Ovary (tissue), 9 donors: ENCODE results near the gene TBC1D24. TPM values are rescaled to one million over a fixed set of nuclear protein-coding genes. Genes with fewer than 3 reads are reported as not detected.

Experiments used
- DNase-seq, 5 donors: peaks; one replicate each; pipeline ENCODE4 v3.0.0-alpha.2; 2019 to 2020
- H3K27ac ChIP-seq, 2 donors: fragments of 200-600 bp; one replicate each; pipeline versions ENCODE4 v1.5.1 to v1.8.0; 2019 to 2022
- H3K27me3 ChIP-seq: fragments of 200-600 bp; one replicate; pipeline ENCODE4 v1.8.0; 2022
- H3K36me3 ChIP-seq: fragments of 200-600 bp; sonication (generic); one replicate; pipeline ENCODE4 v1.5.1; 2019
- H3K4me1 ChIP-seq: one replicate; pipeline ENCODE4 v1.8.1; 2013; ENCODE audit warnings: mild to moderate bottlenecking, moderate library complexity; ENCODE audit not compliant: insufficient read depth
- H3K4me3 ChIP-seq: fragments of 200-600 bp; sonication (generic); one replicate; pipeline ENCODE4 v1.5.1; 2017
- H3K9me3 ChIP-seq, 2 donors: fragments of 200-600 bp in 1 of 2; sonication (generic) in 1 of 2; one replicate each; pipeline versions ENCODE4 v1.5.1 to v1.8.1; 2013 to 2019; ENCODE audit warnings: mild to moderate bottlenecking in 1 of 2, moderate library complexity in 1 of 2
- EP300 ChIP-seq: sonication (generic); formaldehyde crosslinking; IDR thresholded peaks from one replicate; pipeline ENCODE4 v1.6.1; 2017; ENCODE audit warnings: antibody characterized with exemption
- POLR2A ChIP-seq: fragments of 450-650 bp; IDR thresholded peaks from one replicate; pipeline ENCODE4 v1.6.1; 2017; ENCODE audit warnings: antibody characterized with exemption, mild to moderate bottlenecking, moderate library complexity
- WGBS, 3 donors: extraction: QIAGEN DNeasy Blood & Tissue Kit in 1 of 3; methylation state at CpG; one replicate each; pipeline versions ENCODE4 v1.1.5 to v1.1.7; 2013 to 2017; 5-methylcytosine and 5-hydroxymethylcytosine counted together
- intact Hi-C, 4 donors: fragments of 100-400 bp; cut with DNase I; formaldehyde crosslinking; loops; one replicate each; pipeline versions ENCODE4 v1.11.0 to v1.15.1; 2022 to 2023
- polyA plus RNA-seq, 2 donors: library from polyadenylated mRNA; stranded (reverse); fragments of 200-250 nt in 1 of 2; fragments of 350-450 nt in 1 of 2; fragmentation: Illumina TruSeq in 1 of 2; extraction: RNeasy Lipid Tissue Mini Kit (QIAGEN cat#74804) in 1 of 2; gene quantifications; one replicate each; pipeline ENCODE4 v1.2.3, GENCODE V29; 2013 to 2014
- total RNA-seq, 7 donors: library from RNA; depleted of rRNA in 2 of 7; stranded (reverse); fragments of >200 nt in 2 of 7; fragmentation: NEBNext Ultra II Directional in 3 of 7; extraction: Animal tissue kit (Norgen Biotek cat#: 25700) in 3 of 7; gene quantifications; one replicate each; pipeline versions ENCODE4 v1.1.0 to v1.2.4, GENCODE V29; 2016 to 2023
- TF ChIP-seq, protein P1 (sequence below), 3 donors: fragments of 450-650 bp in 2 of 3; fragments of 200-600 bp in 1 of 3; IDR thresholded peaks; one replicate each; pipeline versions ENCODE4 v1.5.1 to v1.8.0; 2016 to 2022; ENCODE audit warnings: antibody characterized with exemption in 3 of 3, mild to moderate bottlenecking in 1 of 3
- donor health status: DM: no; HTN: no; CAD: no; lungs with moderate emphysema.
- donor health status: DM: no; HTN: no; CAD: no.
- donor health status: Bipolar disorder and iron deficiency.
- donor health status: DM: yes; HTN: yes; CAD: no.
- donor health status: DM: no; HTN: no; CAD: no.
- donor health status: DM: yes; HTN: yes; CAD: no.

Gene TBC1D24
- total and polyA plus RNA-seq, 9 donors: 1.9 to 8.1 (median 6.0) TPM

DNA sequence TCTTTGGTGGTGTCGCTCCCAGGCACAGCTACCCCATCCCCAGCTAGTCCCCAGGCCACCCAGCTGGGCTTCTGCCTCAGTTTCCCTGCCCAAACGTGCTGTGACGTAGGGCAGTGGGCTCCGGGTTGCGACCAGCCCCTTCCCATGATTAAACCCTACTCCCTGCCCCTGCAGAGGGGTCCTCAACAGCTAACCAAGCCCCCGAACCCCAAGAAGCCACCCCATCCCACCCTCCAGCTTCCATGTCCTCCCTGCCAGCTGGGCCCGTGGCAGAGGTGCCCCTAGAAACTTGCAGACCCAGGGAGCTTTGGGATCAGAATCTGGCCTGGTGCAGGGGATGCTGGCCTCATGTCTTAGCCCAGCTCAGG is 4.7 kb upstream of the TBC1D24 start:
- H3K27ac ChIP-seq: no peak overlapping the region
- no peaks in the 10 kb centered on the region for H3K36me3 ChIP-seq
- 75 to 84% (median 76%) methylated on average over 7 of the region's 7 CpGs for WGBS, 3 donors
- no peaks in the 10 kb centered on the region for H3K9me3 ChIP-seq
- H3K4me1 ChIP-seq: peaks cover 8% of the 10 kb centered on the region
- no peak overlapping the region for H3K4me3 ChIP-seq
- no peak for DNase-seq
- intact Hi-C loops: no loop called here
- TF ChIP-seq EP300 (no peak), POLR2A (no peak)
- TF ChIP-seq, protein P1, sequence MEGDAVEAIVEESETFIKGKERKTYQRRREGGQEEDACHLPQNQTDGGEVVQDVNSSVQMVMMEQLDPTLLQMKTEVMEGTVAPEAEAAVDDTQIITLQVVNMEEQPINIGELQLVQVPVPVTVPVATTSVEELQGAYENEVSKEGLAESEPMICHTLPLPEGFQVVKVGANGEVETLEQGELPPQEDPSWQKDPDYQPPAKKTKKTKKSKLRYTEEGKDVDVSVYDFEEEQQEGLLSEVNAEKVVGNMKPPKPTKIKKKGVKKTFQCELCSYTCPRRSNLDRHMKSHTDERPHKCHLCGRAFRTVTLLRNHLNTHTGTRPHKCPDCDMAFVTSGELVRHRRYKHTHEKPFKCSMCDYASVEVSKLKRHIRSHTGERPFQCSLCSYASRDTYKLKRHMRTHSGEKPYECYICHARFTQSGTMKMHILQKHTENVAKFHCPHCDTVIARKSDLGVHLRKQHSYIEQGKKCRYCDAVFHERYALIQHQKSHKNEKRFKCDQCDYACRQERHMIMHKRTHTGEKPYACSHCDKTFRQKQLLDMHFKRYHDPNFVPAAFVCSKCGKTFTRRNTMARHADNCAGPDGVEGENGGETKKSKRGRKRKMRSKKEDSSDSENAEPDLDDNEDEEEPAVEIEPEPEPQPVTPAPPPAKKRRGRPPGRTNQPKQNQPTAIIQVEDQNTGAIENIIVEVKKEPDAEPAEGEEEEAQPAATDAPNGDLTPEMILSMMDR (IDR thresholded peaks at IDR 0.05): no peak
- peaks cover 6% of the 10 kb centered on the region for H3K27me3 ChIP-seq

DNA sequence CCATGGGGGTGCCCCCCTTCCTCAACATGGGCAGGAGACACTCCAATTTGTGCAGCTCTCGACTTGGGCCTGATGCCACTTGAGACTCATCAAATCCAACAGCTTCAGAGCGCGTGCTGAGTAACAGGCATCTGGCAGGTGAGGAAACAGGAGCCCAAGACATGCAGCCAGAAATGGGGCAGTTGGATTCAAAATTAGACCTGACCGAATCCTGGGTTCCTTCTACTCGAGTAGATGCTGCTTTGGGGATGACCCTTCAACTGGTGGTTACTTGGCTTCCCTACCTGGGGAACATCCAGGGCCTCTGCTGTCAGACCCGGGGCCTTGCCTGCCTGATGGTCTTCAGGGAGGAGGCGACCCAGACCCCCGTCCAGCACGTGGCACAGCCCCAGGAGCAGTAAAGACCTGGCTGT is 4.3 kb upstream of the TBC1D24 start:
- no peak for DNase-seq
- H3K4me3 ChIP-seq: no peak overlapping the region
- no peak overlapping the region for H3K27ac ChIP-seq
- H3K36me3 ChIP-seq: no peaks in the 10 kb centered on the region
- H3K9me3 ChIP-seq: no peaks in the 10 kb centered on the region
- 22 to 43% (median 27%) methylated on average over 6 to 9 of the region's 9 CpGs for WGBS, 3 donors
- peaks cover 10% of the 10 kb centered on the region for H3K4me1 ChIP-seq
- H3K27me3 ChIP-seq: peaks cover 6% of the 10 kb centered on the region
- intact Hi-C loops: no loop called here
- TF ChIP-seq POLR2A (no peak), EP300 (no peak)
- TF ChIP-seq, protein P1 (IDR thresholded peaks at IDR 0.05): no peak

DNA sequence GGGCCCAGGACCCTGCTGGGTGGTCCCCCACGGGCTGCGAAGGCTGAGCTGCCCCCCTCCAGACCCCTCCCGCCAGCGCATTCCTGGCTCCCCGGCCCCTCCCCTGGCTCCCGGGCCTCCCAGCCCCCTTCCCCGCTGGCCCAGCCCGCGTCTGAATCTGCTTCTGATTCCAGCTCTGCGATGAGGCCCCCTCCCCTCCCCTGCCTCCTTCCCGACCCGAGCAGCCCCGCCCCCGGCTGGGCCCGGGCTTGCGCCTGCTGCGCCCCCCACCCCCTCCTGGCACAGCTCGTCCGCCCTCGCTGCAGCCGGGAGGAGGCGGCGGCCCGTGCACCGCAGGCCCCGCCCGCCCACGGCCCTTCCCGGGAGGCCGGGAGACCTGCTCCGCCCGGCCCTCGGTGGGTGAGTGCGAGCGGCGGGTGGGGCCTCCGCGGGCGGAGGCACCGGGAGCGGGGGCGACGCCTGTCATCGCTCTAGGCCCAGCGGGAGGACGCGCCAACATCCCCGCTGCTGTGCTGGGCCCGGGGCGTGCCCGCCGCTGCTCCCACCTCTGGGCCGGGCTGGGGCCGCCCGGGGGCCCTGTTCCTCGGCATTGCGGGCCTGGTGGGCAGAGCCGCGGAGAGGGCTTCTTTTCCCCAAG is 3.8 kb upstream of the TBC1D24 start, which contains the start of gene NTN3:
Gene NTN3 (plus strand): TSS at position 282 of the 637 bp plus-strand sequence. CDS start 405 bp downstream, outside the sequence.
- TF ChIP-seq EP300 (no peak), POLR2A (no peak)
- TF ChIP-seq, protein P1 (IDR thresholded peaks at IDR 0.05): no peak
- WGBS, 3 donors: 0 to 1% (median 1%) methylated on average over 11 to 59 of the region's 59 CpGs
- peak in 1 of 5 donors; percentile 43 for DNase-seq
- Histone ChIP-seq H3K36me3 (no peaks in the 10 kb centered on the region), H3K27ac (no peak within 1 kb of the TSS), H3K4me1 (peaks cover 12% of the 10 kb centered on the region), H3K9me3 (no peaks in the 10 kb centered on the region), H3K27me3 (peaks cover 6% of the 10 kb centered on the region), H3K4me3 (no peak within 1 kb of the TSS)
- intact Hi-C loops: no loop called here

DNA sequence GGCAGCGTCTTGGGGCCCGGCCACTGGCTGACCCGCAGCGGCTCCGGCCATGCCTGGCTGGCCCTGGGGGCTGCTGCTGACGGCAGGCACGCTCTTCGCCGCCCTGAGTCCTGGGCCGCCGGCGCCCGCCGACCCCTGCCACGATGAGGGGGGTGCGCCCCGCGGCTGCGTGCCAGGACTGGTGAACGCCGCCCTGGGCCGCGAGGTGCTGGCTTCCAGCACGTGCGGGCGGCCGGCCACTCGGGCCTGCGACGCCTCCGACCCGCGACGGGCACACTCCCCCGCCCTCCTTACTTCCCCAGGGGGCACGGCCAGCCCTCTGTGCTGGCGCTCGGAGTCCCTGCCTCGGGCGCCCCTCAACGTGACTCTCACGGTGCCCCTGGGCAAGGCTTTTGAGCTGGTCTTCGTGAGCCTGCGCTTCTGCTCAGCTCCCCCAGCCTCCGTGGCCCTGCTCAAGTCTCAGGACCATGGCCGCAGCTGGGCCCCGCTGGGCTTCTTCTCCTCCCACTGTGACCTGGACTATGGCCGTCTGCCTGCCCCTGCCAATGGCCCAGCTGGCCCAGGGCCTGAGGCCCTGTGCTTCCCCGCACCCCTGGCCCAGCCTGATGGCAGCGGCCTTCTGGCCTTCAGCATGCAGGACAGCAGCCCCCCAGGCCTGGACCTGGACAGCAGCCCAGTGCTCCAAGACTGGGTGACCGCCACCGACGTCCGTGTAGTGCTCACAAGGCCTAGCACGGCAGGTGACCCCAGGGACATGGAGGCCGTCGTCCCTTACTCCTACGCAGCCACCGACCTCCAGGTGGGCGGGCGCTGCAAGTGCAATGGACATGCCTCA is 3.1 kb upstream of the TBC1D24 start:
- intact Hi-C loops: no loop called here
- H3K9me3 ChIP-seq: no peaks in the 10 kb centered on the region
- H3K36me3 ChIP-seq: no peaks in the 10 kb centered on the region
- H3K4me1 ChIP-seq: peaks cover 12% of the 10 kb centered on the region
- H3K4me3 ChIP-seq: no peak overlapping the region
- peaks cover 6% of the 10 kb centered on the region for H3K27me3 ChIP-seq
- peak in 1 of 5 donors; percentile 38 for DNase-seq
- no peak overlapping the region for H3K27ac ChIP-seq
- TF ChIP-seq EP300 (no peak), POLR2A (no peak)
- TF ChIP-seq, protein P1 (IDR thresholded peaks at IDR 0.05): no peak
- WGBS, 3 donors: 36 to 44% (median 42%) methylated on average over 37 to 61 of the region's 61 CpGs
